ENCODE measurements around the gene USP31.

The USP31 gene

DNA sequence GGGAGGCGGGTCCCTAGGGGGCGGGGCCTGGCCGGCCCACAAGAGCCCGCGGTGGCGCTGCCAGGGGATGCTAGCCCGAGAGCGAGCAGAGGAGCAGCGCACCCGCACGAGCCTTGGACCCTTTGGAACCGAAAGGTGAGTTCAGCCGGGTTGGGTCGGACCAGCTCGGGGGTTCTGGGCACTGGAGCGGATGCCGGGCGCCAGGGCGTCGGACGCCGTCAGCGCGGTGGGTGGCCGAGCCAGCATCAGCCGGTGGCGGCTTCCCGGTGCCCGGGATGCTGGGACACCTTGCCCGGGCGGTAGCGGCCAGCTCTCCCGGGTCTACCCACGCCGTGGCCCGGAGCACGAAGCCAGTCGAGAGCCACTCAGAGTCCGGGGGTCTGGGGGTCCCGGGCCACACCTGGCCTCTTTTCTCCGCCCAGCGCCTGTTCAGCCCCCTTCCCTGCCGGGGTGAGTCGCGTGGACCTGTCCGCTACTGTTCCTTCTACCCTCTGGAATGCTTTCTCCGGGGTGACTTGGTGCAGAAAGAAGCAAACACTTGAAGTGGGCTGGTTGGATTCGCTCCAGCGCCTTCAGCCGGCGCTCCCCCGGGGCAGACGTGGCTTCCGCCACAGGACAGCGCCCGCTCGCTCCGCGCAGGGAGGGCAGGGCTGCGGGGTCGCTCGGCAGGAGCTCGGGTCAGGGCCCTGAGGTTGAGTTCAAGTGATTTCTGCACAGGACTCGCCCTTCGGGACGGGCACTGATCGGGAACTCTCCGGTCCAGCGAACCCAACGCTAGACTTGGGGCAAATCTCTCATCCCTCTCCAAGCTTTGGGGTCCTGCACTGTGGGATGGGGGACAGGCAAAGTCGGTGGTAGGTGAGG is 33.7 kb upstream of the USP31 start, which contains the start of gene SCNN1G:
TSS of gene SCNN1G (plus strand) at position 67 of the 864 bp plus-strand sequence. CDS start 3,527 bp downstream, outside the sequence.
- Histone ChIP-seq H3K4me2 (ENCODE audit: low read length) (peak within 1 kb of the TSS; percentile 69), H3K36me3 (ENCODE audit: insufficient read depth, low read length) (no peaks in the 10 kb centered on the region), H3K9me3 (replicated peaks; ENCODE audit: low read length) (no peaks in the 10 kb centered on the region), H3K4me1 (ENCODE audit: control insufficient read depth, insufficient read depth, low read length) (no peaks in the 10 kb centered on the region), H3K27me3 (ENCODE audit: control insufficient read depth, insufficient read depth, low read length) (peaks cover 58% of the 10 kb centered on the region), H3K9ac (ENCODE audit: low read depth, low read length) (no peak within 1 kb of the TSS), H3K4me3 (ENCODE audit: low read length) (no peak within 1 kb of the TSS)

DNA sequence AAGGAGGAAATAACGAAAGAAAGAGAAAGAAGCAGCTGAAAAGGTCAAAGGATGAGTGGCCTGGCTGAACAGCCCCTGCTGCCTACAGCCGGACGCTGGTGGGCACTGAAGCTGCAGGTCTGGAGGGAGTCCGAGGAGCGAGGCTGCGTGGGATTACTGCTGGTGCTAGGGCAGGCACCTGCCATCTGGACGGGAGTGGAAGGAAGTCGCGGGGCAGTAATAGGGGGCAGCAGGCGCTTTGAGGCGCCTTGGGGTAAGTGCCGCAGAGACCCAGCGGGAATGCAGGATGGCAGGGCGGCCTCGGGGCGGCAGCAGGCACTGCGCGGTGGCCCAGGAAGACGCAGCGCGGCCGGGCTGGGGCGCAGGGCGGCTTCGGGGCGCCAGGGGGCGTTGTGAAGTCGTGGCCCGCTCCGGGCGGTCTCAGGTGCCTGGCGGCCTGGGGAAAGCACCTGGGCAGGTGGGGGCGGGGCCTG is 33.0 kb upstream of the USP31 start:
- H3K9me3 ChIP-seq (replicated peaks; ENCODE audit: low read length), result no peaks in the 10 kb centered on the region
- H3K9ac ChIP-seq (ENCODE audit: low read depth, low read length), result no peak overlapping the region
- H3K27me3 ChIP-seq (ENCODE audit: control insufficient read depth, insufficient read depth, low read length), result peaks cover 52% of the 10 kb centered on the region
- H3K36me3 ChIP-seq (ENCODE audit: insufficient read depth, low read length), result no peaks in the 10 kb centered on the region
- no peak overlapping the region for H3K4me3 ChIP-seq (ENCODE audit: low read length)
- no peaks in the 10 kb centered on the region for H3K4me1 ChIP-seq (ENCODE audit: control insufficient read depth, insufficient read depth, low read length)
- peak overlapping the region; percentile 69 for H3K4me2 ChIP-seq (ENCODE audit: low read length)

DNA sequence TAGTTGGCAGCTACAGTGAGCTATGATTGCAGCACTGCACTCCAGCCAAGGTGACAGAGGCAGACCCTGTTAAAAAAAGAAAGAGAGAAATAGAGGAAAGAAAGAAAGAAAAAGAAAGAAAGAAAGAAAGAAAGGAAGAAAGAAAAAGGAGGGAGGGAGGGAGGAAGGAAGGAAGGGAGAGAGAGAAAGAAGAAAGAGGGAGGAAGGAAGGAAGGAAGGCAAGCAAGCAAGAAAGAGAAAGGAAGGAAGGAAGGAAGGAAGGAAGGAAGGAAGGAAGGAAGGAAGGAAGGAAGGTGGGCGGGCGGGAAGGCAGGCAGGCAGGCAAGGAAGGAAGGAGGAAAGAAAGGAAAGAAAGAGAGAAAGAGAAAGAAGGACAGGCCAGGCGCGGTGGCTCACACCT is 32.3 kb upstream of the USP31 start:
- Histone ChIP-seq H3K36me3 (ENCODE audit: insufficient read depth, low read length) (no peaks in the 10 kb centered on the region), H3K9ac (ENCODE audit: low read depth, low read length) (no peak overlapping the region), H3K27me3 (ENCODE audit: control insufficient read depth, insufficient read depth, low read length) (peaks cover 48% of the 10 kb centered on the region), H3K4me2 (ENCODE audit: low read length) (no peak overlapping the region), H3K4me1 (ENCODE audit: control insufficient read depth, insufficient read depth, low read length) (no peaks in the 10 kb centered on the region), H3K4me3 (ENCODE audit: low read length) (no peak overlapping the region), H3K9me3 (replicated peaks; ENCODE audit: low read length) (no peaks in the 10 kb centered on the region)

DNA sequence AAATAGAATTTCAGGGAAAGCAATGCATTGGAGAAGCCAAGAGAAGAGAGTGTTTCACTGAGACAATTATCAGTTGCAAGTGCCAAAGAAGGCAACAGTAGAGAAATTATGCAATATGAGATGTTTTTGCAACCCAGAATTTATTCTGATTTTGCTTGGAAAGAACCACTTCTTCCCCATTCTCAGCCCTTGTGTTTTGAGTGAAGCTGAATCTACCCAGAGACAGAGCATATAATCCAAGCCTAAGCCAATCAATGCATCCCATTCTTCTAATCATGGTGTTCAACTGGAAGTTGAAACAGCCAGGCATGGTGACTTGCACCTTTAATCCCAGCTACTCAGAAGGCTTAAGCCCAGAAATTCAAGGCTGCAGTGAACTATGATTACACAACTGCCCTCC is 26.4 kb upstream of the USP31 start:
- no peak overlapping the region for H3K4me2 ChIP-seq (ENCODE audit: low read length)
- no peak overlapping the region for H3K4me3 ChIP-seq (ENCODE audit: low read length)
- H3K4me1 ChIP-seq (ENCODE audit: control insufficient read depth, insufficient read depth, low read length), result no peaks in the 10 kb centered on the region
- no peaks in the 10 kb centered on the region for H3K9me3 ChIP-seq (replicated peaks; ENCODE audit: low read length)
- H3K9ac ChIP-seq (ENCODE audit: low read depth, low read length), result no peak overlapping the region
- H3K36me3 ChIP-seq (ENCODE audit: insufficient read depth, low read length), result no peaks in the 10 kb centered on the region
- peaks cover 9% of the 10 kb centered on the region for H3K27me3 ChIP-seq (ENCODE audit: control insufficient read depth, insufficient read depth, low read length)

DNA sequence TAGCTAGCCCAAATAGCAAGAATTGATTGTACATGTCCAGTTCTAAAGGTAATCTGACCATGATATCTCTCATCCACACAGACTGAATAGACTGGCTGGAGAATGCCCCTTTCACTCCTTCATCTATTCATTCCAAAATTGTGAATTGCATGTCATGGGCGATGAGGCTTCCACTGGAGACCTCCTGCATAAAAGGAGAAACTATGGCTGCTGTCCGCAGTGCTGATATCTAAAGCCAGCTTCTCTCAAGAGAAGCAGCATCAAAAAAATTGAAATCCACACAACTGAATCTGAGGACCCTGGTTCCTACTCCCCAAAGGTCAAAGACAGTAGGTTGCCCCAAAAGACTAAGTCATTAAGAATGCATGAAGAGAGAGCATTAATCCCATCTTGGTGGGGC is 25.4 kb upstream of the USP31 start:
- Histone ChIP-seq H3K4me3 (ENCODE audit: low read length) (no peak overlapping the region), H3K27me3 (ENCODE audit: control insufficient read depth, insufficient read depth, low read length) (peaks cover 3% of the 10 kb centered on the region), H3K4me2 (ENCODE audit: low read length) (no peak overlapping the region), H3K36me3 (ENCODE audit: insufficient read depth, low read length) (no peaks in the 10 kb centered on the region), H3K9me3 (replicated peaks; ENCODE audit: low read length) (no peaks in the 10 kb centered on the region), H3K9ac (ENCODE audit: low read depth, low read length) (no peak overlapping the region), H3K4me1 (ENCODE audit: control insufficient read depth, insufficient read depth, low read length) (no peaks in the 10 kb centered on the region)

DNA sequence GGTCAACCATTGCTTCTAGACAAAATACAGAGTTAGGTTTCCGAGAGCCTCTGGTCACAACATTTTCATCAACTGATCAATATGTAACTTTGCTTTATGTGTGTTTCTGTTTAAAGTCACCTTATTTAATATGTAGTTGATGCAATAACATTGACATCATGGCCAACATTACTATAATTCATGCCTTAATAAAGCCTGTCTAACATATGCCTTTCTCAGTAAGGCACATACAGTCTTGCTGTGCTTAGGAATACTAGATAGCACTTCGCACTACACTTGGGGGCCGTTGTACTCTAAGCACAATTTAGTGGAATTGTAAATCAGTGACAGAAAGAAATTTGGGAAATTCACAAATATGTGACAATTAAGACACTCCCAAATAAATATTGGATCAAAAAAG is 23.7 kb upstream of the USP31 start:
- Histone ChIP-seq H3K27me3 (ENCODE audit: control insufficient read depth, insufficient read depth, low read length) (no peaks in the 10 kb centered on the region), H3K4me2 (ENCODE audit: low read length) (no peak overlapping the region), H3K9ac (ENCODE audit: low read depth, low read length) (no peak overlapping the region), H3K36me3 (ENCODE audit: insufficient read depth, low read length) (no peaks in the 10 kb centered on the region), H3K4me3 (ENCODE audit: low read length) (no peak overlapping the region), H3K9me3 (replicated peaks; ENCODE audit: low read length) (no peaks in the 10 kb centered on the region), H3K4me1 (ENCODE audit: control insufficient read depth, insufficient read depth, low read length) (no peaks in the 10 kb centered on the region)

DNA sequence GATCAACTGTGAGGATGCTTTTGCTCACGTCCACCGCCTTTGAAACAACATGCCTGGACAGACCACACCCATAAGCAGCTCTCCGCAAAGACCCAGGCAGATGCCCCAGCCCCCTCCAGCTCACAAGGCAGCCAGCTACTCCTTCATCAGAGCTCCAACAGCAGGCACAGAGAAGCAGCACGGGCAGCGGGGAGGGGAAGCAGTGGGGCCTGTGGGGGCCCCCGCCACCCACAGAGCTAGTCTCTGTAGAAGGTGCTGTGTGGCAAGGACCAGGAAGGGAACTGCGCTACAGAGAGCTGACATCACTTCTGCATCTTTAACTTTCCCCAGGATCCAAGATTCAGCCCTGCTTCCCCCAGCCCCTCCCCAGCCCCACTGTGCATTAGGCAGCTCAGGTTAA is 23.3 kb upstream of the USP31 start:
- Histone ChIP-seq H3K4me2 (ENCODE audit: low read length) (no peak overlapping the region), H3K4me1 (ENCODE audit: control insufficient read depth, insufficient read depth, low read length) (no peaks in the 10 kb centered on the region), H3K27me3 (ENCODE audit: control insufficient read depth, insufficient read depth, low read length) (peaks cover 3% of the 10 kb centered on the region), H3K36me3 (ENCODE audit: insufficient read depth, low read length) (no peaks in the 10 kb centered on the region), H3K9ac (ENCODE audit: low read depth, low read length) (no peak overlapping the region), H3K9me3 (replicated peaks; ENCODE audit: low read length) (no peaks in the 10 kb centered on the region), H3K4me3 (ENCODE audit: low read length) (no peak overlapping the region)

DNA sequence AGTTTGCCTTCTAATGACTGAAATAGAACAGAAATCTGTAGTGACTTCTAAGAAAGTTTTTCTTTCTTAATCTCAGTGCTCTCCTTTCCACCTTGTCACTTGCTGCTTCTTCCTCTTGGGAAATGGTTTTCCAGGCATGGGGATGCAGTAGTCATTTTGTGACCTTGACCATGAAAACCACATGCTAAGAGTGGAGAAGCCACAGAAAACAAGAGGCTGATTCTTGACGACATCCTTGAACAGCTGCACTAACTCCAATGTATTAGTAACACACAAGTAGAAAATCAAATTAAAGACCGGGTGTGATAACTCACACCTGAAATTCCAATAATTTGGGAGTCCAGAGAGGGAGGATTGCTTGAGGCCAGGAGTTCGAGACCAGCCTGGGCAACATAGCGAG is 15.5 kb upstream of the USP31 start:
- Histone ChIP-seq H3K4me1 (ENCODE audit: control insufficient read depth, insufficient read depth, low read length) (no peaks in the 10 kb centered on the region), H3K9ac (ENCODE audit: low read depth, low read length) (no peak overlapping the region), H3K4me2 (ENCODE audit: low read length) (no peak overlapping the region), H3K4me3 (ENCODE audit: low read length) (no peak overlapping the region), H3K27me3 (ENCODE audit: control insufficient read depth, insufficient read depth, low read length) (peaks cover 9% of the 10 kb centered on the region), H3K9me3 (replicated peaks; ENCODE audit: low read length) (no peaks in the 10 kb centered on the region), H3K36me3 (ENCODE audit: insufficient read depth, low read length) (no peaks in the 10 kb centered on the region)

DNA sequence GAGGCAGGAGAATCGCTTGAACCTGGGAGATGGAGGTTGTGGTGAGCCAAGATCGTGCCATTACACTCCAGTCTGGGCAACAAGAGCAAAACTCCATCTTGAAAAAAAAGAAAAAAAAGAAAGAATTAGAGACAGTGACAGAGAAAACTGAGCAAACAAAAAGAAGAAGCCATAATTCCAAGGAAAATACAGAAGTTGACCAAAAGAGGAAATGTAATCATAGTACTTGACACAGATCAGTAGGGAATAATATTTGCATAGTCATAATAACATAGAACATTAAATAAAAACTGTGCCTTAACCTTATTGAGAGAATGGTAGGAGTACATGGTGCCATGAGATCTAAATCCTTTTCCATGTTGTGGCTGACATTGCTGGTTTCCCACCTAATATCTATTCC is 14.7 kb upstream of the USP31 start:
- Histone ChIP-seq H3K9me3 (replicated peaks; ENCODE audit: low read length) (no peaks in the 10 kb centered on the region), H3K4me3 (ENCODE audit: low read length) (no peak overlapping the region)

DNA sequence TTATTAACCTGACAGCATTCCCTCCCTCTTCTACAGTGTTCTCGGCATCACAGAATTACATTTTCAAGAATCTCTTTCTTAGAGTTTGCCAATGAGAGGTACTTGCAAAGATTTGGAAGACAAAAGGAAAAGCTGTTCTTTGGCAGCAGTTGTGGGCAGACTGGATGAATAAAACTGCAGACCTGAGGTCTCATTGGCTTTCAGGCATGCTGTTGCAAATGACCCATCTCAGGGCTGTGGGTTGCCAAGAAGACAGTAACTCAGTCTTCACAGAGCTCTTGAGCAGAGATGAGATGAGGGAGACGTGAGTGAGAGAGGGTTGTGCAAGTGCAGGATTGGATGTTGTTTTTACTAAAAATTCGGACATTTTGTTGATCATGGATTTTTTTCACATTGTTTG is 11.3 kb upstream of the USP31 start:
- Histone ChIP-seq H3K36me3 (ENCODE audit: insufficient read depth, low read length) (no peaks in the 10 kb centered on the region), H3K27me3 (ENCODE audit: control insufficient read depth, insufficient read depth, low read length) (peaks cover 7% of the 10 kb centered on the region), H3K4me2 (ENCODE audit: low read length) (no peak overlapping the region), H3K4me1 (ENCODE audit: control insufficient read depth, insufficient read depth, low read length) (no peaks in the 10 kb centered on the region), H3K9ac (ENCODE audit: low read depth, low read length) (no peak overlapping the region), H3K9me3 (replicated peaks; ENCODE audit: low read length) (no peaks in the 10 kb centered on the region), H3K4me3 (ENCODE audit: low read length) (no peak overlapping the region)

More for the DNA sequence above, 14.7 kb upstream of the USP31 start:
- Histone ChIP-seq H3K4me1 (ENCODE audit: control insufficient read depth, insufficient read depth, low read length) (no peaks in the 10 kb centered on the region), H3K4me2 (ENCODE audit: low read length) (no peak overlapping the region), H3K36me3 (ENCODE audit: insufficient read depth, low read length) (no peaks in the 10 kb centered on the region), H3K9ac (ENCODE audit: low read depth, low read length) (no peak overlapping the region), H3K27me3 (ENCODE audit: control insufficient read depth, insufficient read depth, low read length) (peaks cover 9% of the 10 kb centered on the region)

DNA sequence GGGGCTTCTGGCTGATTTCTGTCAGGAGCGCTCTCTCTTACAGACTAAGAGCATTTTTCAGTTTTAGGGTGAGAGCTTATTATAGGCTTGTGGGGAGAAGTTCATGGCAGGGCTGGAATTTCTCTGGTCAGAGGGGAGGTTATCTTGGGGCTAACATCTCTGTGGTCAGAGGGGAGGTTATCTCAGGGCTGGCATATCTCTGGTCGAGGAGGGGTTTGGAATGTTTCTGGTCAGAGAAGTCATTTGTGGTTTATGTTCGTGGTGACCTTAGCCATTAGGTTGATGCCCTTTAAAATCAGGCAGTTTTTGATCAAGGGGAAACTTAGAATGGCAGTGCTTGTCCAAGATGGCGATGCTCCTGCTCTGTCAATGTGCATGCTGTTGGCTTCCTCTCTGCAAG is 10.8 kb upstream of the USP31 start:
- no peak overlapping the region for H3K9ac ChIP-seq (ENCODE audit: low read depth, low read length)
- peaks cover 11% of the 10 kb centered on the region for H3K27me3 ChIP-seq (ENCODE audit: control insufficient read depth, insufficient read depth, low read length)
- H3K36me3 ChIP-seq (ENCODE audit: insufficient read depth, low read length), result no peaks in the 10 kb centered on the region
- H3K4me3 ChIP-seq (ENCODE audit: low read length), result no peak overlapping the region
- H3K4me1 ChIP-seq (ENCODE audit: control insufficient read depth, insufficient read depth, low read length), result no peaks in the 10 kb centered on the region
- no peaks in the 10 kb centered on the region for H3K9me3 ChIP-seq (replicated peaks; ENCODE audit: low read length)
- no peak overlapping the region for H3K4me2 ChIP-seq (ENCODE audit: low read length)

DNA sequence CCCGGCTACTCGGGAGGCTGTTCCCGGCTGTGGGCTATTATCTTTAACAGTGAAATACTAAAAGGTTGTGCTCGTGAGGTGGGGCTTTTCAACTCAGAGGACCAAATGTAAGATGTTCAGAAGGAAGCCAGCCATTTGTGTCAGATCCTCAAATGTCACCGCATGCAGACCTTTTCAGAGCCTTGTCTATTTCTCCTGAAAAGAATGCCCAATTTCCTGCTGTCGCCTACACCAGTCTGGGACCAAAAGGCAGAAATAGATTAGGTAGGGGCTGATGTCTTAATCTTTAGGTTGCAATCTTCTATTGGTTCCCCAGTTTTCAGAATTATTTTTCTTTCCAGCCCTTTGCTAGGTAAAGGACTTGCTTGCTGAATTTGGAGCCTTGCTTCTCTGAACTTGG is 8.9 kb upstream of the USP31 start:
- Histone ChIP-seq H3K4me2 (ENCODE audit: low read length) (no peak overlapping the region), H3K36me3 (ENCODE audit: insufficient read depth, low read length) (no peaks in the 10 kb centered on the region), H3K9ac (ENCODE audit: low read depth, low read length) (no peak overlapping the region), H3K4me3 (ENCODE audit: low read length) (no peak overlapping the region), H3K9me3 (replicated peaks; ENCODE audit: low read length) (no peaks in the 10 kb centered on the region), H3K27me3 (ENCODE audit: control insufficient read depth, insufficient read depth, low read length) (peaks cover 12% of the 10 kb centered on the region), H3K4me1 (ENCODE audit: control insufficient read depth, insufficient read depth, low read length) (no peaks in the 10 kb centered on the region)

All from skeletal muscle satellite cell (primary cell).